Dendritic cell treated with granulocyte-macrophage colony-stimulating factor and Interleukin-4, amounts not matched to agents 40 ng/mL and 50 ng/mL, for 4 days (primary cell): ENCODE results near the gene IDH1.
"Not testable (repeated sequence)": the region's sequence is repeated elsewhere in the genome, so short reads cannot be mapped to it uniquely, and the experiment has no call there.

Experiments used
- H3K27ac Mint-ChIP-seq: one replicate; pipeline ENCODE4 v1.8.0; 2022; ENCODE audit warnings: mild to moderate bottlenecking, mixed read lengths
- H3K27me3 Mint-ChIP-seq: one replicate; pipeline ENCODE4 v1.8.0; 2022; ENCODE audit warnings: mild to moderate bottlenecking, mixed read lengths
- H3K36me3 Mint-ChIP-seq: one replicate; pipeline ENCODE4 v1.8.0; 2022; ENCODE audit warnings: low read depth, mixed read lengths
- H3K4me1 Mint-ChIP-seq: one replicate; pipeline ENCODE4 v1.8.0; 2022; ENCODE audit warnings: low read depth, mixed read lengths
- H3K4me3 Mint-ChIP-seq: one replicate; pipeline ENCODE4 v1.8.0; 2022; ENCODE audit warnings: mild to moderate bottlenecking, moderate library complexity, mixed read lengths
- H3K9me3 Mint-ChIP-seq: one replicate; pipeline ENCODE4 v1.8.0; 2022; ENCODE audit warnings: mixed read lengths
- intact Hi-C: fragments of 100-400 bp; cut with micrococcal nuclease; formaldehyde crosslinking; loops from one replicate; pipeline ENCODE4 v1.15.0; 2022

Gene IDH1

GRCh38 chr2:208268156-208268952 lies 13.5 kb upstream of the IDH1 start:
- Mint-ChIP-seq H3K27me3 (no peaks in the 10 kb centered on the region), H3K27ac (peak overlapping the region; percentile 94), H3K9me3 (no peaks in the 10 kb centered on the region), H3K36me3 (peaks cover 44% of the 10 kb centered on the region), H3K4me3 (peak overlapping the region; percentile 91), H3K4me1 (peaks cover 43% of the 10 kb centered on the region)
- intact Hi-C loops, result loop anchor here (5.0 kb wide), 1 partner anchor 96 kb away; no protein-coding TSS in a partner anchor

- intact Hi-C loops, result loop anchor here (5.0 kb wide), 1 partner anchor 95 kb away; no protein-coding TSS in a partner anchor
- Mint-ChIP-seq H3K4me1 (peaks cover 43% of the 10 kb centered on the region), H3K27ac (peak overlapping the region; percentile 94)
These were observed 12.7 kb upstream of the IDH1 start for GRCh38 chr2:208267526-208267925.

GRCh38 chr2:208266936-208267335 lies 12.1 kb upstream of the IDH1 start:
- Mint-ChIP-seq H3K4me1 (peaks cover 43% of the 10 kb centered on the region), H3K36me3 (peaks cover 39% of the 10 kb centered on the region), H3K27me3 (no peaks in the 10 kb centered on the region), H3K4me3 (peak overlapping the region; percentile 91), H3K9me3 (no peaks in the 10 kb centered on the region), H3K27ac (peak overlapping the region; percentile 94)
- intact Hi-C loops, result loop anchor here (1.0 to 5.0 kb wide), 2 partner anchors 95 to 642 kb away; partner anchors contain the start of gene METTL21A

More at GRCh38 chr2:208267526-208267925, 12.7 kb upstream of the IDH1 start:
- H3K36me3 Mint-ChIP-seq, result peaks cover 39% of the 10 kb centered on the region
- H3K27me3 Mint-ChIP-seq, H3K9me3 Mint-ChIP-seq: not testable (repeated sequence)
- H3K4me3 Mint-ChIP-seq, result peak overlapping the region; percentile 91

- intact Hi-C loops, result loop anchor here (1.0 to 5.0 kb wide), 2 partner anchors 94 to 641 kb away; partner anchors contain the start of gene METTL21A
- Mint-ChIP-seq H3K9me3 (no peaks in the 10 kb centered on the region), H3K4me1 (peaks cover 43% of the 10 kb centered on the region), H3K4me3 (peak overlapping the region; percentile 91), H3K27me3 (no peaks in the 10 kb centered on the region), H3K27ac (peak overlapping the region; percentile 94), H3K36me3 (peaks cover 35% of the 10 kb centered on the region)
These were observed 11.7 kb upstream of the IDH1 start for GRCh38 chr2:208266553-208266893.

- peaks cover 43% of the 10 kb centered on the region for H3K4me1 Mint-ChIP-seq
- H3K27me3 Mint-ChIP-seq, result no peaks in the 10 kb centered on the region
- intact Hi-C loops, result loop anchor here (1.0 to 5.0 kb wide), 3 partner anchors 11 to 641 kb away; partner anchors contain the start of genes IDH1 and METTL21A
- peak within 1 kb of the TSS; percentile 91 for H3K4me3 Mint-ChIP-seq
- peaks cover 29% of the 10 kb centered on the region for H3K36me3 Mint-ChIP-seq
- H3K9me3 Mint-ChIP-seq, result no peaks in the 10 kb centered on the region
- peak within 1 kb of the TSS; percentile 94 for H3K27ac Mint-ChIP-seq
These were observed 11.1 kb upstream of the IDH1 start, which contains the start of gene PIKFYVE for GRCh38 chr2:208265801-208266552. TSS of gene PIKFYVE (plus strand) at chr2:208266255. CDS start at chr2:208271520, 5,265 bp downstream.

- Mint-ChIP-seq H3K9me3 (no peaks in the 10 kb centered on the region), H3K27me3 (no peaks in the 10 kb centered on the region), H3K4me3 (peak overlapping the region; percentile 91), H3K27ac (peak overlapping the region; percentile 94), H3K36me3 (peaks cover 23% of the 10 kb centered on the region), H3K4me1 (peaks cover 43% of the 10 kb centered on the region)
- intact Hi-C loops, result loop anchor here (1.0 to 5.0 kb wide), 2 partner anchors 10 to 93 kb away; partner anchors contain the start of gene IDH1
These were observed 10.5 kb upstream of the IDH1 start for GRCh38 chr2:208265371-208265800.

- H3K4me3 Mint-ChIP-seq, H3K9me3 Mint-ChIP-seq, intact Hi-C loops, H3K27me3 Mint-ChIP-seq: not testable (repeated sequence)
- H3K36me3 Mint-ChIP-seq, result peaks cover 25% of the 10 kb centered on the region
- H3K27ac Mint-ChIP-seq, result peak overlapping the region; percentile 11
- H3K4me1 Mint-ChIP-seq, result peaks cover 19% of the 10 kb centered on the region
These were observed 2.3 kb upstream of the IDH1 start for GRCh38 chr2:208256849-208257813.

- Mint-ChIP-seq H3K4me3 (no peak overlapping the region), H3K36me3 (peaks cover 34% of the 10 kb centered on the region), H3K4me1 (peaks cover 26% of the 10 kb centered on the region), H3K27me3 (no peaks in the 10 kb centered on the region), H3K27ac (peak overlapping the region; percentile 11), H3K9me3 (no peaks in the 10 kb centered on the region)
- intact Hi-C loops, result no loop called here
These were observed 1.4 kb upstream of the IDH1 start for GRCh38 chr2:208256192-208256782.

GRCh38 chr2:208255557-208256106 lies 761 bp upstream of the IDH1 start:
- peak overlapping the region; percentile 96 for H3K4me3 Mint-ChIP-seq
- intact Hi-C loops, result loop anchor here (1.0 to 2.0 kb wide), 3 partner anchors 10 to 153 kb away; no protein-coding TSS in a partner anchor
- H3K9me3 Mint-ChIP-seq, result no peaks in the 10 kb centered on the region
- H3K27ac Mint-ChIP-seq, result peak overlapping the region; percentile 86
- H3K4me1 Mint-ChIP-seq, result peaks cover 33% of the 10 kb centered on the region
- H3K27me3 Mint-ChIP-seq, result no peaks in the 10 kb centered on the region
- peaks cover 40% of the 10 kb centered on the region for H3K36me3 Mint-ChIP-seq

- Mint-ChIP-seq H3K36me3 (peaks cover 54% of the 10 kb centered on the region), H3K27me3 (no peaks in the 10 kb centered on the region), H3K4me3 (peak overlapping the region; percentile 96), H3K27ac (peak overlapping the region; percentile 86), H3K4me1 (peaks cover 46% of the 10 kb centered on the region), H3K9me3 (no peaks in the 10 kb centered on the region)
- intact Hi-C loops, result loop anchor here (1.0 to 2.0 kb wide), 3 partner anchors 69 to 151 kb away; no protein-coding TSS in a partner anchor
These were observed 577 bp downstream of the IDH1 start for GRCh38 chr2:208254118-208254870.

GRCh38 chr2:208253600-208254117 lies 1.2 kb downstream of the IDH1 start:
- Mint-ChIP-seq H3K36me3 (peaks cover 60% of the 10 kb centered on the region), H3K27ac (peak overlapping the region; percentile 86), H3K9me3 (no peaks in the 10 kb centered on the region), H3K4me1 (peaks cover 49% of the 10 kb centered on the region), H3K4me3 (peak overlapping the region; percentile 96), H3K27me3 (no peaks in the 10 kb centered on the region)
- intact Hi-C loops, result loop anchor here (1.0 to 2.0 kb wide), 3 partner anchors 69 to 151 kb away; no protein-coding TSS in a partner anchor
